A549 (cell line): Measurements from ENCODE around the gene RHOT1. TPM values are rescaled to one million over a fixed set of nuclear protein-coding genes. Genes with fewer than 3 reads are reported as not detected.
A peak's percentile ranks its signal among the peaks of the same experiment; 100 is the strongest.

Experiments used
- ATAC-seq, 2 experiments: fragments of 200-7000 bp in 1 of 2; fragments of >200 bp in 1 of 2; cut with Nextera tagmentation in 1 of 2; cut with Tn5 transposase in 1 of 2; 3 replicates each; pipeline versions ENCODE4 v1.8.0 to v1.9.1; 2018 to 2020; ENCODE audit warnings: mild to moderate bottlenecking in 1 of 2, moderate library complexity in 1 of 2
- CTCF ChIA-PET: fragments of 300-600 bp; sonication (Branson Sonifier 250); formaldehyde crosslinking; extraction: SDS; loops from one replicate; lab custom pipeline; 2021; ENCODE audit warnings: antibody characterized with exemption, inconsistent platforms; lab: Yijun Ruan, JAX
- POLR2A ChIA-PET: fragments of 350-600 bp; formaldehyde crosslinking; extraction: SDS; loops from one replicate; lab custom pipeline; 2021; ENCODE audit warnings: antibody characterized with exemption, inconsistent platforms; lab: Yijun Ruan, JAX
- DNase-seq, 2 experiments: peaks; one replicate each; pipeline versions ENCODE4 v3.0.0 to v3.0.0-alpha.2; 2011 to 2016; ENCODE audit warnings: low read depth in 1 of 2, low spot score in 1 of 2
- FAIRE-seq: peaks from 2 replicates; lab custom pipeline; 2011; peaks lifted over from hg19 to GRCh38; lab: Jason Lieb, UNC
- H3K27ac ChIP-seq, 2 experiments: fragments of >200 bp; sonication (Bioruptor Twin); formaldehyde crosslinking; 3 replicates each; pipeline ENCODE4 v1.5.1; 2016 to 2017
- H3K4me1 ChIP-seq: fragments of >200 bp; sonication (Bioruptor Twin); formaldehyde crosslinking; 3 replicates; pipeline ENCODE4 v1.6.1; 2016
- H3K4me2 ChIP-seq: fragments of >200 bp; sonication (Bioruptor Twin); formaldehyde crosslinking; 3 replicates; pipeline ENCODE4 v1.6.1; 2016
- H3K4me3 ChIP-seq: fragments of >200 bp; sonication (Bioruptor Twin); formaldehyde crosslinking; 3 replicates; pipeline ENCODE4 v1.5.1; 2016
- H3K9me3 ChIP-seq: fragments of >200 bp; sonication (Bioruptor Twin); formaldehyde crosslinking; 3 replicates; pipeline ENCODE4 v1.6.1; 2016
- CBX8 ChIP-seq: fragments of 200-600 bp; sonication (generic); IDR thresholded peaks from 2 replicates; pipeline ENCODE4 v1.6.1; 2016
- E2F6 ChIP-seq: IDR thresholded peaks from 2 replicates; pipeline ENCODE4 v1.6.1; 2012; ENCODE audit warnings: low read depth, borderline replicate concordance
- ESRRA ChIP-seq: fragments of 150-350 bp; IDR thresholded peaks from 2 replicates; pipeline ENCODE4 v1.6.1; 2014; ENCODE audit warnings: mild to moderate bottlenecking, low read length, borderline replicate concordance
- HDAC2 ChIP-seq: fragments of 200-600 bp; sonication (generic); IDR thresholded peaks from 2 replicates; pipeline ENCODE4 v1.6.1; 2016
- HMGXB4 ChIP-seq: fragments of 250-450 bp; sonication (Bioruptor Pico); IDR thresholded peaks from 2 replicates; pipeline ENCODE4 v1.5.0; 2021; ENCODE audit warnings: mild to moderate bottlenecking, moderate library complexity, borderline replicate concordance
- HOXA7 ChIP-seq: fragments of 250-450 bp; sonication (Bioruptor Pico); IDR thresholded peaks from 2 replicates; pipeline ENCODE4 v1.5.0; 2020; ENCODE audit warnings: mild to moderate bottlenecking, moderate library complexity
- JUN ChIP-seq, 2 experiments: fragments of >200 bp; sonication (Bioruptor Twin); formaldehyde crosslinking; IDR thresholded peaks; 2 replicates in 1 of 2; 3 replicates in 1 of 2; pipeline ENCODE4 v1.6.1; 2016 to 2017
- KDM5A ChIP-seq: fragments of 200-600 bp; sonication (generic); IDR thresholded peaks from 2 replicates; pipeline ENCODE4 v1.6.1; 2016; ENCODE audit warnings: antibody characterized with exemption, mild to moderate bottlenecking
- MAFK ChIP-seq: fragments of 450-650 bp; IDR thresholded peaks from 2 replicates; pipeline ENCODE4 v1.6.1; 2014; ENCODE audit not compliant: partially characterized antibody
- MYC ChIP-seq: IDR thresholded peaks from 2 replicates; pipeline ENCODE4 v1.6.1; 2012; ENCODE audit warnings: mild to moderate bottlenecking, inconsistent platforms, low read length, improper control_type of control experiment, borderline replicate concordance
- NPAS2 ChIP-seq: fragments of 250-450 bp; sonication (Bioruptor Pico); IDR thresholded peaks from 2 replicates; pipeline ENCODE4 v1.8.0; 2022; ENCODE audit warnings: mild to moderate bottlenecking, moderate library complexity, borderline replicate concordance
- RARB ChIP-seq: fragments of 250-450 bp; sonication (Bioruptor Pico); IDR thresholded peaks from 2 replicates; pipeline ENCODE4 v1.8.0; 2021; ENCODE audit warnings: mild to moderate bottlenecking, moderate library complexity
- RNF2 ChIP-seq: fragments of 200-600 bp; sonication (generic); IDR thresholded peaks from 2 replicates; pipeline ENCODE4 v1.6.1; 2016; ENCODE audit warnings: low read depth, mild to moderate bottlenecking, antibody characterized with exemption, moderate library complexity, borderline replicate concordance
- SREBF2 ChIP-seq: fragments of 450-650 bp; IDR thresholded peaks from 2 replicates; pipeline ENCODE4 v1.6.1; 2014; ENCODE audit warnings: mild to moderate bottlenecking, moderate library complexity
- TFCP2L1 ChIP-seq: fragments of 250-450 bp; sonication (Bioruptor Pico); IDR thresholded peaks from 2 replicates; pipeline ENCODE4 v1.5.0; 2021; ENCODE audit warnings: mild to moderate bottlenecking
- ZC3H11A ChIP-seq: fragments of 450-650 bp; IDR thresholded peaks from 2 replicates; pipeline ENCODE4 v1.6.1; 2014; ENCODE audit warnings: antibody characterized with exemption, mild to moderate bottlenecking
- ZSCAN20 ChIP-seq: fragments of 250-450 bp; sonication (Bioruptor Pico); IDR thresholded peaks from 2 replicates; pipeline ENCODE4 v1.8.0; 2022; ENCODE audit warnings: mild to moderate bottlenecking, moderate library complexity
- WGBS: methylation state at CpG from one replicate; pipeline ENCODE4 v1.1.6; 2017; ENCODE audit errors: missing lambda C conversion rate; 5-methylcytosine and 5-hydroxymethylcytosine counted together
- polyA plus RNA-seq, 4 experiments: library from polyadenylated mRNA; depleted of rRNA in 3 of 4; stranded (reverse); fragments of >200 nt; fragmentation: RNase III in 1 of 4; extraction: RNeasy Plus Mini Kit Qiagen cat#74134 plus additional on column Dnase treatment in 1 of 4; gene quantifications; 2 replicates in 3 of 4; 3 replicates in 1 of 4; pipeline ENCODE4 v1.2.3, GENCODE V29; 2011 to 2017
- TF ChIP-seq, protein P1 (sequence below): fragments of >200 bp; sonication (Bioruptor Twin); formaldehyde crosslinking; IDR thresholded peaks from 3 replicates; pipeline ENCODE4 v1.5.1; 2016
- TF ChIP-seq, protein P2 (sequence below): fragments of 450-650 bp; IDR thresholded peaks from 2 replicates; pipeline ENCODE4 v1.6.1; 2014; ENCODE audit warnings: antibody characterized with exemption
- TF ChIP-seq, protein P3 (sequence below): fragments of 200-600 bp; sonication (generic); IDR thresholded peaks from 2 replicates; pipeline ENCODE4 v1.6.1; 2016; ENCODE audit warnings: antibody characterized with exemption, mild to moderate bottlenecking, moderate library complexity

RHOT1 gene
- polyA plus RNA-seq, 2 of the 4 experiments (the other 2 are of a cell fraction), result 26.6 to 109 TPM

DNA sequence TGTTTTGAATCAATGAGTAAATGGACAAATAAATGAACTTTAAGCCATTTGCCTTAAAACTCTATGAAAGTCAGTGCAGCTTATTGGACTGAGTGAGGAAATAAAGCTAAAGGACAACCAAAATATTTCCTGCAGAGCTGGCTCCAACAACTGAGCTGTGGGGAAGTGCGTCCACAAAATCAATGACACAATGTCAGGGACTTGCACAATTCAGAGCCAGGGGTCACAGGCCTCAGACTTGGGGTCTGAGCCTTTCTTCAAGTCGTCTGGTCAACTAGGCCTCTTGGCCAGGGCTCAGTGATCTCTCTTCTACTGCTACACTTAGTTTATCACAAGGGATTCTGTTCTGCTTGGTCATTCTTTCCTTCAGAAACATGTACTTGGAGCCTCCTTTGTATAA is 97.2 kb downstream of the RHOT1 start:
- CTCF ChIA-PET, result no interaction called here
- no peak for FAIRE-seq
- Histone ChIP-seq H3K4me3 (no peak overlapping the region), H3K27ac (no peak overlapping the region), H3K9me3 (no peaks in the 10 kb centered on the region), H3K4me1 (no peaks in the 10 kb centered on the region), H3K4me2 (no peak overlapping the region)
- no peak for DNase-seq
- POLR2A ChIA-PET, result no interaction called here
- TF ChIP-seq ZSCAN20 (CRISPR knock-in tag), result no peak
- TF ChIP-seq RARB (CRISPR knock-in tag), result no peak
- no peak for TF ChIP-seq JUN (IDR thresholded peaks at IDR 0.05)
- TF ChIP-seq NPAS2, result no peak
- no peak for TF ChIP-seq HOXA7 (CRISPR knock-in tag)
- TF ChIP-seq E2F6, result no peak
- TF ChIP-seq MYC, result no peak
- no peak for TF ChIP-seq CBX8
- TF ChIP-seq ESRRA, result no peak
- no peak for TF ChIP-seq SREBF2
- no peak for TF ChIP-seq TFCP2L1 (CRISPR knock-in tag)
- TF ChIP-seq HDAC2, result no peak
- no peak for TF ChIP-seq KDM5A
- TF ChIP-seq, protein P1, sequence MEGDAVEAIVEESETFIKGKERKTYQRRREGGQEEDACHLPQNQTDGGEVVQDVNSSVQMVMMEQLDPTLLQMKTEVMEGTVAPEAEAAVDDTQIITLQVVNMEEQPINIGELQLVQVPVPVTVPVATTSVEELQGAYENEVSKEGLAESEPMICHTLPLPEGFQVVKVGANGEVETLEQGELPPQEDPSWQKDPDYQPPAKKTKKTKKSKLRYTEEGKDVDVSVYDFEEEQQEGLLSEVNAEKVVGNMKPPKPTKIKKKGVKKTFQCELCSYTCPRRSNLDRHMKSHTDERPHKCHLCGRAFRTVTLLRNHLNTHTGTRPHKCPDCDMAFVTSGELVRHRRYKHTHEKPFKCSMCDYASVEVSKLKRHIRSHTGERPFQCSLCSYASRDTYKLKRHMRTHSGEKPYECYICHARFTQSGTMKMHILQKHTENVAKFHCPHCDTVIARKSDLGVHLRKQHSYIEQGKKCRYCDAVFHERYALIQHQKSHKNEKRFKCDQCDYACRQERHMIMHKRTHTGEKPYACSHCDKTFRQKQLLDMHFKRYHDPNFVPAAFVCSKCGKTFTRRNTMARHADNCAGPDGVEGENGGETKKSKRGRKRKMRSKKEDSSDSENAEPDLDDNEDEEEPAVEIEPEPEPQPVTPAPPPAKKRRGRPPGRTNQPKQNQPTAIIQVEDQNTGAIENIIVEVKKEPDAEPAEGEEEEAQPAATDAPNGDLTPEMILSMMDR, result no peak
- no peak for ATAC-seq
- WGBS, result 68% methylated on average over 2 of the region's 2 CpGs

DNA sequence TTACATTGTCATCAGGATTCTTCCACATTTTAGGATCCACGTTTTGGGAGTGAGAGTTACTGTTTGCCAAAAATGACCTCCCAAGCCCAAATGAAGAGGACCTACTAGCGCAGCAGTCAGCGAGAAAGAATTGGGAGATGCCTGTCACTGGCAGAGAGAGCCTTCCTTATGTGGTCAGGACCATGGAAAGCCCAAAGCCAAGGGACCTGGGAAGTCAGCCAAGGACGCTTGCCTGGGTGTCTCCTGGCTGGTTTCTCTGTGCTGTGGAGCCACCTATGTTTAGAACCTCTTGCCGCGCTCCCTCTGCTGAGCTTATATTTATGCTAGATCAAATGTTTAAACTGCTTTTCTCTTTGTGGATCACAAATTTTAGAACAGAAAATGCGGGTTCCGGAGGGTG is 98.4 kb downstream of the RHOT1 start:
- WGBS, result 71% methylated on average over 8 of the region's 8 CpGs
- POLR2A ChIA-PET, result no interaction called here
- no peaks in the 10 kb centered on the region for H3K9me3 ChIP-seq
- CTCF ChIA-PET, result interaction anchor here (1.4 to 4.3 kb wide), 2 partner anchors 11 to 37 kb away, joined by 3 to 38 read pairs; no protein-coding TSS in a partner anchor
- H3K27ac ChIP-seq, result no peak overlapping the region
- H3K4me1 ChIP-seq, result no peaks in the 10 kb centered on the region
- H3K4me2 ChIP-seq, result no peak overlapping the region
- FAIRE-seq (no peak), DNase-seq (no peak), ATAC-seq (peak in 1 of 2 experiments; percentile 51; a peak in 2 of 6 replicates)
- TF ChIP-seq MAFK (no peak), RNF2 (no peak), E2F6 (no peak), HMGXB4 (CRISPR knock-in tag) (no peak), ZC3H11A (no peak)
- TF ChIP-seq, protein P2, sequence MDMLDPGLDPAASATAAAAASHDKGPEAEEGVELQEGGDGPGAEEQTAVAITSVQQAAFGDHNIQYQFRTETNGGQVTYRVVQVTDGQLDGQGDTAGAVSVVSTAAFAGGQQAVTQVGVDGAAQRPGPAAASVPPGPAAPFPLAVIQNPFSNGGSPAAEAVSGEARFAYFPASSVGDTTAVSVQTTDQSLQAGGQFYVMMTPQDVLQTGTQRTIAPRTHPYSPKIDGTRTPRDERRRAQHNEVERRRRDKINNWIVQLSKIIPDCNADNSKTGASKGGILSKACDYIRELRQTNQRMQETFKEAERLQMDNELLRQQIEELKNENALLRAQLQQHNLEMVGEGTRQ, result no peak
- TF ChIP-seq, protein P3, sequence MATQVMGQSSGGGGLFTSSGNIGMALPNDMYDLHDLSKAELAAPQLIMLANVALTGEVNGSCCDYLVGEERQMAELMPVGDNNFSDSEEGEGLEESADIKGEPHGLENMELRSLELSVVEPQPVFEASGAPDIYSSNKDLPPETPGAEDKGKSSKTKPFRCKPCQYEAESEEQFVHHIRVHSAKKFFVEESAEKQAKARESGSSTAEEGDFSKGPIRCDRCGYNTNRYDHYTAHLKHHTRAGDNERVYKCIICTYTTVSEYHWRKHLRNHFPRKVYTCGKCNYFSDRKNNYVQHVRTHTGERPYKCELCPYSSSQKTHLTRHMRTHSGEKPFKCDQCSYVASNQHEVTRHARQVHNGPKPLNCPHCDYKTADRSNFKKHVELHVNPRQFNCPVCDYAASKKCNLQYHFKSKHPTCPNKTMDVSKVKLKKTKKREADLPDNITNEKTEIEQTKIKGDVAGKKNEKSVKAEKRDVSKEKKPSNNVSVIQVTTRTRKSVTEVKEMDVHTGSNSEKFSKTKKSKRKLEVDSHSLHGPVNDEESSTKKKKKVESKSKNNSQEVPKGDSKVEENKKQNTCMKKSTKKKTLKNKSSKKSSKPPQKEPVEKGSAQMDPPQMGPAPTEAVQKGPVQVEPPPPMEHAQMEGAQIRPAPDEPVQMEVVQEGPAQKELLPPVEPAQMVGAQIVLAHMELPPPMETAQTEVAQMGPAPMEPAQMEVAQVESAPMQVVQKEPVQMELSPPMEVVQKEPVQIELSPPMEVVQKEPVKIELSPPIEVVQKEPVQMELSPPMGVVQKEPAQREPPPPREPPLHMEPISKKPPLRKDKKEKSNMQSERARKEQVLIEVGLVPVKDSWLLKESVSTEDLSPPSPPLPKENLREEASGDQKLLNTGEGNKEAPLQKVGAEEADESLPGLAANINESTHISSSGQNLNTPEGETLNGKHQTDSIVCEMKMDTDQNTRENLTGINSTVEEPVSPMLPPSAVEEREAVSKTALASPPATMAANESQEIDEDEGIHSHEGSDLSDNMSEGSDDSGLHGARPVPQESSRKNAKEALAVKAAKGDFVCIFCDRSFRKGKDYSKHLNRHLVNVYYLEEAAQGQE, result peak; percentile 65
- H3K4me3 ChIP-seq, result no peak overlapping the region
